Measurements from ENCODE around the gene TMEM91. TPM values are rescaled to one million over a fixed set of nuclear protein-coding genes. Genes with fewer than 3 reads are reported as not detected.
"Not testable (repeated sequence)": the region's sequence is repeated elsewhere in the genome, so short reads cannot be mapped to it uniquely, and the experiment has no call there.

TMEM91 gene
- total RNA-seq: 12.2 TPM

DNA sequence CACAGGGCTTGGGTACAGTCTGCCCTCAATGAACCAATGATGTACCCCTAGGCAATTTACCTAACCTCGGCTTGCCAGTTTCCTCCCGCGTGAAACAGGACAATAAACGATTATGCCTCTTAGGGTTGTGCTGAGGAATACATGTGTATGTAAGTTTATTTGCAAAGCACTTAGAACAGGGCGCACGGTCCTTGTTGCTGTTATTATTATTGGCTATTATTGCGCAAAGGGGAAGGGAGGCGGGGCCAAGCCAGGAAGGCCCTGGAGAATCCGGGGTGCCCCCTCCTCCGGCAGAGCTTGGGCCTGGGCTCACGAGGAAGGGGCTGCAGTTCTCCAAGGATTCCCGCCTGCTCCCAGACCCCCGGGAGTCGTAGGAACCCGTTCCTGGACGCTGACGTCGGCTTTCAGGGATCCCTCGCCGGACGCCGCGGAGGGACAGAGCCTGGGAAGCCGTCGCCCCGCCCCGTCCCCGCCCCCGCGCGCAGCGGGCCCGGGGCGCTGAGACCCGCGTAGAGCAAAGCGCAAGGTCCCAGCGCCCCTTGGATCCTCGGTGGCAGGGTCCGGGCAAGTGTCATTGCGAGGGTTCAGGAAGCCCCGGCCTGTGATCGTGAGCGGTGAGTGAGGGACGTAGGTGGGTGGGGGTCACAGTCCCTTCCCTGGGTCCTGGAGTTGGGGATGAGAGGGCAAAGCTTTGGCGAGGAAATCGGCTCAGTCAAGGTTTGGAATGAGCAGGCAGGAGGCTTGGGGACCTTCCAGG, at the start of gene TMEM91:
Gene TMEM91, plus strand, starts transcription at position 293 of the 757 bp plus-strand sequence. CDS start 1,777 bp downstream, outside the sequence.
- no peak for DNase-seq (ENCODE audit: low spot score)

DNA sequence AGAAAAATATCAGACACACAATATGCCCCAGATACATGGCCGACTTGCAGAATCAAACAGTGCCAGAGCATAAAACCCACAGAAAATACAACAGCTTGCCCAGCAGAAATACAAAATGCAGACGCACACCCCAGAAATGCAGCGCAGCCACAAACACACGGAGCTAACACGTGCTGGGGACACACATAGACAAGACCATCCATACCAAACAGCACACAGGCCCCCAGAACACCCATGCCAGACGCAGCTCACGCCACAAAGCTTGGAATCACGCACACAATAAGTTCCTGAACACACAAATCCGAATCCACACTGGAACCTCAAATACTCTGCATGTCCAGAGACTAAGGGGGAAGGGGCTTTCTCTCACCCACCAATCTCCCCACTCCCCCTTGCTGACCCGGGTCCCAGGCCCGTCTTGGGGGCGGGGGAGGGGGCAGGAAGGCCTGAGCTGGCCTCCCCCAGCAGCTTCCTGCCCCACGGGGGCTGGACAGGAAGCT, 49.2 kb upstream of the TMEM91 start:
- DNase-seq (ENCODE audit: low spot score): no peak

DNA sequence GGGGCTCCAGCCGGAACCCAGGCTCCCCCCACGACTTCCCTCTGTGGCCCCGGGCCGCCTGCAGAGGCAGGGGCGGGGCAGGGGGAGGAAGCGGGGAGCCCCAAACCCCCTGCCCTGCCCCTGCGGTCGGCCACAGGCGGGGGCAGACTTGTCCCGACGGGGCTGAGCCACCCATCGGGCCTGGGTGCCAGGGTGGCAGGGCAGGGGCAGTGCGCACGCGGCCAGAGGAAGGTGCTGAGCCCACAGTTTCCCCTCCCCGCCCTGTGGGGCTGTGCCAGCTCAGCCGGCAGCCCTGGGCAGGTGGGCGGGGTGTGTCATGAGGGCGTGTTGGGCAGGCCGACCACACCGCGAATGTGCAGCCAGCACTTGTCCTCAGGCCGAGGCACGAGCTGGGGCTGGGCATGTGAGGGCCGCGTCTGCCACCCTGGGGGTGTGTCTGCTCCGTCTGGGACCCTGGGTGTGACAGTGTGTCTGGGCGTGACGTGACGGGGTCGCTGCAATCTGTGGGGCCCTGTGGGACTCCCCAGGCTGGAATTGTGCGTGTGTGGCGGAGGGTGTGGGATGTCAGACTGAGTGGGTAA, 48.7 kb upstream of the TMEM91 start:
- DNase-seq (ENCODE audit: low spot score): peak; percentile 87

DNA sequence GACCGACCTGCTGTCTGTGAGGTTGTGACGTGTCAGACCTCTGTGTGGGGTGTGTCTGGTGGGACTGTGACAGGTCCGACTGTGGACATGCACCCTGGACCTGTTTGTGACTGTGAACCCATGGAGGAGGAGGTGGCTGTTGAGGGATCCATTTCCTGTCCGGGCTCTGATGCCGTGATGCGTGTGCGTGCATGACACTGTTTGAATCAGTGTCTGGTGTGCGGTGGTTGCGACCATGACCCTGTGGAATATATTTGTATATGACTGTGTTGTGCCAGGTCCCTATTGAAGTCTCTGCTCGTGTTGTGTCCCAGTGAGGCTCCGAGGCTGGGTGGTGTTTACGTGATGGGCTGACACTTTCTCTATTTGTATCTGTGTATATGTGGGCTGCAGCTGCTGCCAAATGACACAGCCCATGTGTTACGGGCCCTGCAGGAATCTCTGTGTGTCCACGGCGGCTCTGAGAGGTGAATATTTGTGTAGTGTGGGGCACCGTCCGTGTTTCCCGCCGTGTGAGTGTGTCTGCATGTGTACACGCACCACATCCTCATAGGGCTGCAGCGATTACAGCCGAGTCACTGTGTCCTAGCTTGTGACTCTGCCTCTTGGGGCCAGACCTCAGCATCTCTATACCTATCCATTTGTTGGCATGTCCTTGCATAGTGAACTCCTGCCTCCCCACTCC, 48.0 kb upstream of the TMEM91 start:
- no peak for DNase-seq (ENCODE audit: low spot score)

DNA sequence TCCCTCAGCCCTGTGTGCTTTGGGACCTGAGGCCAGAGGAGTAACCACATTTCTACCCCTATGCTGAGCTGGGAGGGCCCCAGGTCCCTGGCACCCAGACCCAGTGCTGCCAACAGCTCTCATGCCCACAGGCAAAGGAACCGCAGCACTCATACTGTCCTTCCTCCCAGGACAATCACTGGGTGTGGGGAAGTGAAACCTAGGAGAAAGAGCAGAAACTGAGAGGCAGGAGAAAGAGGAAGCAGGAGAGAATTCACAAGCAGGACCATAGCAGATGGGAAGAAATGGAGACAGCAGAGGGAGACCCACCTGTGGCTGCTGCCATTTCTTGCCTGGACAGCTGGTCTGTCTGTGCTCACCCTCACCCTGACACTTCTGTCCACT, 47.5 kb upstream of the TMEM91 start:
- DNase-seq (ENCODE audit: low spot score): no peak

DNA sequence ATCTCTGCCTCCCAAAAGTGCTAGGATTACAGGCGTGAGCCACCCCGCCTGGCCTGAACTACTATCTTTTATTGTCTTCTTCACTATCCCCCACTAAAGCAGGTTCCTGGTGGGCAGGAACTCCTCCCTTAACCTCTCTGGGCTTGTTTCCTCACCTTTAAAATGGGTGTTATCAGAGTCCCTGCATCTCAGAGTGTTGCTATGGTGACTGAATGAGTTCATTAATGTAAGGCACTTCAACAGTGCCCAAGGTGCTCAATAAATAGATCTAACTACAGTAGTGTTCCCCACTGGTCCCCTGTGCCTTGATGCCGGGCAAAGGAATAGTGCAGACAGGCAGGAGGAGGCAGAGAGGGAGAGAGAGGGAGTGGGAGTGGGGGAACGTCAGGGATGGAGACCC, 45.9 kb upstream of the TMEM91 start:
- DNase-seq (ENCODE audit: low spot score): no peak

DNA sequence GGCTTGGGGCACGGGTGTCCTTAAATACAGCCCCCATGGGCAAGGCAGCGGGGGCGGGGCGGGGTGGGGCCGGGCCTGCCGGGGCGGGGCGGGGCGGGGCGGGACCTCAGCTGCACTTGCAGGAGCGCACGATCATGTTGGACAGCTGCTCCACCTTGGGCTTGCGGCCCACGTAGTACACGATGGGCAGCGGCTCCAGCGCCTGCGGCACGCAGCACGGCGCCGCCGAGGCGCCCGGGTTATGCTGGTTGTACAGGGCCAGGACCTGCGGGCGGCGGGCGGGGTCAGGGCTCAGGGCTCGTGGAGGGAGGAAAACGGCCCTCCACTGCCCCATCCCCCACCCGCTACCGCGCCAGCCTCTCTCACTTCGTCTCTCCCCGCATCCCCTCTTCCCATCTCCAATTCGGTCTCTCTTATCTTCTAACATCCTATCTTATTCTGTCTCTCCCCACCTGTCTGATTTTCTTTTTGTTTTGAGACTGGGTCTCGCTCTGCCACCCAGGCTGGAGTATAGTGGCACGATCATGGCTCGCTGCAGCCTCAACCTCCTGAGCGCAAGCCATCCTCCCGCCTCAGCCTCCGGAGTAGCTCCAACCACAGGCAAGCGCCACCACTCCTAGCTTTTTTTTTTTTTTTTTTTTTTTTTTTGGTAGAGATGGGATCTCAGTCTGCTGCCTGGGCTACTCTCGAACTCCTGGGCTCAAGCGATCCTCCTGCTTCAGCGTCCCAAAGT, 45.2 kb upstream of the TMEM91 start:
- no peak for DNase-seq (ENCODE audit: low spot score)

DNA sequence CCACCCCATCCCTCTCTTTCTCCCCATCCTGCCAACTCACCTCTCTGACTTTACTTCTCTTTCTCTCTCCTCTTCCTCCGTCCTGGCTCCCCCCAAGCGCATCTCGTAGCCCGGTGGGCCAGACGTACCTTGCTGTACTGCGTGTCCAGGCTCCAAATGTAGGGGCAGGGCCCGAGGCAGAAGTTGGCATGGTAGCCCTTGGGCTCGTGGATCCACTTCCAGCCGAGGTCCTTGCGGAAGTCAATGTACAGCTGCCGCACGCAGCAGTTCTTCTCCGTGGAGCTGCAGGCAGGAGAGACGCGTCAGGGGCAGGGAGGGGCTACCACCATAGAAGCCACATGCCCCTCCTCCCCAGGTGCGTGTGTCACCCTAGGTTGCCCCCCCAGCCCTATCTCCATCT, 44.3 kb upstream of the TMEM91 start:
- DNase-seq (ENCODE audit: low spot score): no peak

DNA sequence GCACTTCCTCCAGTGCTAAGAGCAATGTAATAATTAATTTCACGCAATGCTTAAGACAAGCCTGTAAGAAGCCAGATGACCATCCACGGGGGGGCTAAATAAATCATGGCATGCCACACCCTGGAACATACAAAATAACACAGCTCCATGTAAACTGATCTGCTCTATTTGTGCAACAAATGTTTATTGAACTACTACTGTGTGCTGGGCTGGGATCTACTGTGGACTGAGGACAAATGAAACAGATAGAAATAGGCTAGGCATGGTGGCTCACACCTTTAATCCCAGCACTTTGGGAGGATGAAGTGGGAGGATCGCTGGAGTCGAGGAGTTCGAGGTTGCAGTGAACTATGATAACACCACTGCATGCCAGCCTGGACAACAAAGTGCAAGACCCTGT, 43.9 kb upstream of the TMEM91 start:
- no peak for DNase-seq (ENCODE audit: low spot score)

DNA sequence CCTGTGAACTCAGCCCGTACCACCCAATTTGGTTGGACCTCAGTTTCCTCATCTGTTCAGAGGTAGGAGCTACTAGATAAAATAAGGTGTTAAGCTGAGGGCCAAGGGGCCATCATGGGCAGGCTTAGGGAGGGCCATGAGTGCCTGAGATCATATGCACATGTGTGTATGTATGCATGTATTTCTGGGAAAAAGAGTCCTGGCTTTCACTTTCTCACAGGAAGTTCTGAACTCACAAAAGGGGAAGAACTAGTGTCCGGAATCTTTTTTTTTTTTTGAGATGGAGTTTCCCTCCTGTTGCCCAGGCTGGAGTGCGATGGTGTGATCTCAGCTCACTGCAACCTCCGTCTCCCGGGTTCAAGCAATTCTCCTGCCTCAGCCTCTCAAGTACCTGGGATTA, 41.5 kb upstream of the TMEM91 start:
- no peak for DNase-seq (ENCODE audit: low spot score)

DNA sequence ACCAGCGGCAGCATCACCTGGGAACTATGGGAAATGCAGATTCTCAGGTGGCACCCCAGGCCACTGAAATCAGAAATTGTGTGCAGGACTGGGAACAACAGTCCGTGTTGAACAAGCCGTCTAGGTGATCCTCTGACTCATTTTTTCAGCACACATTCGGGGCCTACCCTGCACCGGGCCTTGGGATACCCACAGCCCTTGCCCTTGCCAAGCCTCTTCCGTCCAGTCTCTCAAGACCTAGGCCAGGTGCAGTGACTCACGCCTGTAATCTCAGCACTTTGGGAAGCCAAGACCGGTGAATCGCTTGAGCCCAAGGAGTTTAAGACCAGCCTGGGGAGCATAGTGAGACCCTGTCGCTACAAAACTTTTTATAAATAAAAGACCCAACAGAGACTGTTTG, 40.9 kb upstream of the TMEM91 start:
- DNase-seq (ENCODE audit: low spot score): no peak

DNA sequence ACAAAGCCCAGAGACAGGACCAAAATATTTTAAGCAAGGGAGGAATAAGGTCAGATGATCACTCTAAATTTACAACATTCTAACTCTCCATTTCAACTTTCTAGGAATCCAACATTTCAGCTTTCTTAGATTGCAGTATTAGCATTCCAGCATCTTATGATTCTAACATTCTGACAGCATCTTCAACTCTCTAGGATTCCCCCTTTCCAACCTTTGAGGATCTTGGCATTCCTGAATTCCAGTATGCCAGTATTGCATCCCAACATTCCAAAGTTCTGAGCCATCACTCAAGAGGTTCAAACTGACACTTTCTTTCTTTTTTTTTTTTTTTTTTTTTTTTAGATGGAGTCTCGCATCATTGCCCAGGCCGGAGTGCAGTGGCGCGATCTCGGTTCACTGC, 36.4 kb upstream of the TMEM91 start:
- DNase-seq (ENCODE audit: low spot score): no peak

DNA sequence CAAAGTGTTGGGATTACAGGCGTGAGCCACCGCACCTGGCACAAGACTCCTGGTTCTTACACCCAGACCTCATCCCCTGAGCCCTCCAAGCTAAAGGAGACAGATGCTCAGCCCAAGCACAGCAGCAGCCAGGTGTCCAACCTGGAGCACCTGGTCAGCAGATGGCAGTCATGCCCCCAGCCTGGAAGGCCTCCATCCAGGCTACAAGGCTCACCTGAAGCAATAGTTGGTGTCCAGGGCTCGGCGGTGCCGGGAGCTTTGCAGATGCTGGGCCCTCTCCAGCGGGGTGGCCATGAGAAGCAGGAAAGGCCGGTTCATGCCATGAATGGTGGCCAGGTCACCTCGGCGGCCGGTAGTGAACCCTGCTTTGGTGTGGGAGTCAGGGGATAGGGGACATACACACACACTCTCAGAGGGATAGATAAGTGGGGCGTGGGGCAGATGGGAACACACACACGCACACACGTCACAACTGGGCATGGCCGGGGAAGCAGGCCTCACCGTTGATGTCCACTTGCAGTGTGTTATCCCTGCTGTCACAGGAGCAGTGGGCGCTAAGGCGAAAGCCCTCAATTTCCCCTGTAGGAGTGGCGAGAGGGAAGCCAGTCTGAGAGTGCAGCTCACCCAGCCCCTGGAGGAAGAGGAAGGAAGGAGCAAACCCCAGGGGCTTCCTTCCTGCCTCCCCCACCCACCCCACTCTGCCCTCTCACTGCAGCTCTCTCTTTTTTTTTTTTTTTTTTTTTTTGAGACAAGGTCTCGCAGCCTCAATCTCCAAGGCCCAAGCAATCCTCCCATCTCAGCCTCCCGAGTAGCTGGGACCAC, 34.5 kb upstream of the TMEM91 start:
- DNase-seq (ENCODE audit: low spot score): no peak

DNA sequence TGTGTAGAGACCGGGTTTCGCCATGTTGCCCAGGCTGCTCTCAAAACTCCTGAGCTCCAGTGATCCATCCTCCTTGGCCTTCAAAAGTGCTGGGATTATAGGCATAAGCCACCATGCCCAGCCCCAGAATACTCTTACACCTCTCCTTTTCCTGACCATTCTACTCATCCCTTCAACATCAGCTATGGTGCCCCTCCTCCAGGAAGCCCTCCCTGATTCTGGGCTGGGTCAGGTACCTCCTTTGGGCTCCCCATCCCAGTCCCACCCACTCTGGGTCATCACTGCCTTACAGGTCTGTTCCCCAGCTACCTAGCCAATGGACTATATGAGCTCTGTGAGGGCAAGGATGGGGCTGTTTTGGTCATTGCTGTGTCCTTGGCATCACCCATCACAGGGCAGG, 32.2 kb upstream of the TMEM91 start:
- DNase-seq (ENCODE audit: low spot score): no peak

DNA sequence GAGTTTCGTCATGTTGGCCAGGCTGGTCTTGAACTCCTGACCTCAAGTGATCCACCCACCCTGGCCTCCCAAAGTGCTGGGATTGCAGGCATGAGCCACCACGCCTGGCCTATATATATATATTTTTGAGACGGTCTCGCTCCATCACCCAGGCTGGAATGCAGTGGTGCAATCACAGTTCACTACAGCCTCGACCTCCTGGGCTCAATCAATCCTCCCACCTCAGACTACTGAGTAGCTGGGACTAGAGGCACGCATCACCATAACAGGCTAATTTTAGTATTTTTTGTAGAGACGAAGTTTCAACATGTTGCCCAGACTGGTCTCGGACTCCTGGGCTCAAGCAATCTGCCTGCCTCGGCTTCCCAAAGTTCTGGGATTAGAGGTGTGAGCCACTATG, 29.4 kb upstream of the TMEM91 start:
- not testable (repeated sequence) for DNase-seq (ENCODE audit: low spot score)

DNA sequence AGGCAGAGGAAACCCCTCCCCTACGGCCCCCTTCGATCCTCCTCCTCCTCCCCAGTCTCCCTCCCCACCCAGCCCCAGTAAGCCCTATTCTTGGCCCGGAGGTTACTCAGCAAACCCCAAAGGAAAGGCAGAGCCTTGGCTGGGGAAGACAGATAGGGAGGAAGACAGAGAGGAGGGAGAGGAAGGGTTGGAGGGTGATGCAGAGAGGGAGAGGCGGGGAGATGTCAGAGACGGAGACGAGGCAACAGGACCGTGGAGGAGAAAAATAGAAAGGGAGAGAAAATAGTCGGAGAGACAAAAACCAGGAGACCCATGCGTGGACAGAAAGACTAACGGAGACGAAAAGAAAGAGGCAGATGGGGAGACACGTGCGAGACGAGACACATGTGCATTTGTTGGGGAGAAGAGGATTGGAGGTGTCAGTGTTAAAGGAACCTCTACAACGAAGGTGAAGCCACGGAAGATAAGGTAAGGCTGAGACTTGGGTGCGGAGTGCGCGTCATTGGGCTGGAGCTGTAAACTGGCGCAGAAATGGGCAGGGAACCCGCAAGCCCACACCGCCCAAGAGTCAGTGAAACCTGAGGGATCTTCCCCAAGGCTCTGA, 25.5 kb upstream of the TMEM91 start:
- no peak for DNase-seq (ENCODE audit: low spot score)

DNA sequence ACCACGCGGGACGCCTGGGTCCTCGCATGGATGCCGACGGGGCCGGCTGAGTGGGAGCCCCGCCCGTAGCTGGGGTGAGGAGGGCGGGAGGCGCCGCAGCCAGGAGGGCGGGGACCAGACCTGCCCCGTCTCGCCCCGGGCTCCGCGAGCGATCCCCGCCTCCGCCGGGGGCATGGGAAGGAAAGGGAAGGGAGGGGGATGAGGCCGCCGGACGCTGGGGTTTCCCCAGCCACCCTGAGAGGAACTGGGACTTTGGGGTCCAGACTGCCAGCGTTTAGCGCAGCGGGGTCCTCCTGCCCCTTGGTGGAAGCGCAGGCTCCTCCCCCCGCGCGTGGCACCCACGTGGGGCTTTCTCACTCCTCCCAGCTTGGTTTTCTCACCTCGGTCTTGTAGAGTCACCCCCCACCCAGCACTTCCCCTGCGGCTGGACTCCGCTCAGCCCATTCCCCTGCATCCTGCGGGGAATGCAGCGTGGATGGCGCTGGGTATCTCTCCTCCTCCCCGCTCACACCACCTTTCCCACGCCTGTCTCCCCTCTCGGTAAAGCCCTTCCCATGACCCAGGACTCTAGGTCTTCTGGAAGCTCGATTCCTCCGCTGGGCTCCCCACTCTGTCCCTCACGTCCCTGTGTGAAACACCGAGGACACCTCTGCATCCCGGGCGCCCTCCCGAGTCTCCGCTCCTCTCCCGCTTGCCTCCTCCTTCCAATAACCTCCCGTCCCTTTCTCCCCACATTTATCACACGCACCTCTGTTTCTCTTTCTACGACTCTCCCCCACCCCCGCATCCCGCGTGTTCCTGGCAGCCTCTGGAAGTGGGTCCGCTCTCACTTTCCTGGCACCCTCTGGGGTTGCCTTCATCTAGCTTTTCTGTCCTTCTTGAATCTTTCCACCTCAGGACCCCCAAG, 24.7 kb upstream of the TMEM91 start:
- peak; percentile 67 for DNase-seq (ENCODE audit: low spot score)

DNA sequence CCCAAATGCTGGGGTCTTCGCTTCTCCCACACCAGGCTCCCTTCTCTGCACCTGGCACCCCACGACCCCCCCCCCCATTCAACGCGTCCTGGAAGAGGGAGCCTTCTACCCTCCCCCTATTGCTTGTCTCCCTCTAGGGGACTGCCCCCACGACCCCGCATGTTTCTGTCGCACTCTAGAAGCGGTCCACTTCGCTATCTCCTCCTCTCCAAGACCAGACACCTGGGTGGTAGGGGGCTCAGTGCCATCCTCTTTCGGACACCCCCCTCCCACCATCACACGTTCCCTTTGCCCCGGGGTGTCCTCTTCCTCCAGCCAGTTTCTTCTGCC, 24.1 kb upstream of the TMEM91 start:
- DNase-seq (ENCODE audit: low spot score): no peak

DNA sequence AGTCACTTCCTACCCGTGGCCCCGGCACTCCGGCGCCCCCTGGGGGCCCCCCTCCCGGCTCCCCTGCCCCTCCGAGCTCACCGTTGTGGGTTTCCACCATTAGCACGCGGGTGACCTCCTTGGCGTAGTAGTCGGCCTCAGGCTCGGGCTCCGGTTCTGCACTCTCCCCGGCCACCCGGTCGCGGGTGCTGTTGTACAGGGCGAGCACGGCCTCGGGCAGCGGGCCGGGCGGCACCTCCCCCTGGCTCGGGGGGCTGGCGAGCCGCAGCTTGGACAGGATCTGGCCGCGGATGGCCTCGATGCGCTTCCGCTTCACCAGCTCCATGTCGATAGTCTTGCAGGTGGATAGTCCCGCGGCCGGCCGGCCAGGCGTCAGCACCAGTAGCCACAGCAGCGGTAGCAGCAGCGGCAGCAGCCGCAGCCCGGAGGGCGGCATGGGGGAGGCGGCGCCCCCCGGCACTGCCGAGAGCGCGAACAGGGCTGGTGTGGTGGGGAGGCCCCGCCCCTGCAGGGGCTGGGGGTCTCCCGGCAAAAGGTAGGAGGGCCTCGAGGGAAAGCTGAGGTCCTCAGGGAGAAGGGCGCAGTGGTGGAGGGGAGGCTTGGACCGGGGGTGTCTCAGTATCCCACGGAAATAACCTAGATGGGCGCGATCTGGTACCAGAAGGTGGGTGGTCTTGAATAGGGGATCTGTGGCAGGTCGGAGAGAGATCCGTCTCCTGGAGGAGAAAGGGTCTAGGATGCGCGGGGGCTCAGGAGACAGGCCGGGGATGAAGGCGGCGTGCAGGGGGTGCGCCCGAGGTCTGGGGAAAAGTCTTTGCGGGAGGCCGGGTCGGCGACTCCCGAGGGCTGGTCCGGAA, 23.5 kb upstream of the TMEM91 start:
- DNase-seq (ENCODE audit: low spot score): peak; percentile 78

Measured in ureter (tissue), 1 donor.